Colonic mucosa (tissue), 4 donors: ENCODE measurements around the gene SEC14L6. TPM values are rescaled to one million over a fixed set of nuclear protein-coding genes. Genes with fewer than 3 reads are reported as not detected.

ENCODE experiments used
- DNase-seq: peaks from one replicate; pipeline ENCODE4 v3.0.0-alpha.2; 2020
- H3K27ac ChIP-seq: fragments of 200-600 bp; one replicate; pipeline ENCODE4 v1.8.0; 2021
- H3K27me3 ChIP-seq: fragments of 200-600 bp; one replicate; pipeline ENCODE4 v1.8.0; 2021
- H3K36me3 ChIP-seq: fragments of 200-600 bp; one replicate; pipeline ENCODE4 v1.8.0; 2021
- H3K4me1 ChIP-seq: fragments of 200-600 bp; one replicate; pipeline ENCODE4 v1.8.0; 2021; ENCODE audit warnings: mild to moderate bottlenecking
- H3K4me3 ChIP-seq: fragments of 200-600 bp; one replicate; pipeline ENCODE4 v1.8.0; 2021
- H3K9ac ChIP-seq, 2 donors: one replicate each; pipeline ENCODE4 v1.7.0; 2013; ENCODE audit warnings: control low read depth in 2 of 2, low read depth in 2 of 2, low read length in 2 of 2
- H3K9me3 ChIP-seq: fragments of 200-600 bp; one replicate; pipeline ENCODE4 v1.8.0; 2021
- CTCF ChIP-seq: fragments of 200-600 bp; IDR thresholded peaks from one replicate; pipeline ENCODE4 v1.8.0; 2022; ENCODE audit warnings: antibody characterized with exemption, mild to moderate bottlenecking
- intact Hi-C: fragments of 100-400 bp; cut with DNase I; formaldehyde crosslinking; loops from one replicate; pipeline ENCODE4 v1.14.1; 2022
- total RNA-seq, 2 donors: library from RNA; stranded (reverse); fragmentation: NEBNext Ultra II Directional in 1 of 2; extraction: Animal tissue kit (Norgen Biotek cat#: 25700) in 1 of 2; gene quantifications; one replicate each; pipeline ENCODE4 v1.2.1, GENCODE V29; 2021
- donor health status: healthy.
- donor health status: DM: no; HTN: no; CAD: no.
- donor health status: DM: no; HTN: no; CAD: no.

SEC14L6 gene
- total RNA-seq, 2 donors from 2014 or later, result not detected

DNA sequence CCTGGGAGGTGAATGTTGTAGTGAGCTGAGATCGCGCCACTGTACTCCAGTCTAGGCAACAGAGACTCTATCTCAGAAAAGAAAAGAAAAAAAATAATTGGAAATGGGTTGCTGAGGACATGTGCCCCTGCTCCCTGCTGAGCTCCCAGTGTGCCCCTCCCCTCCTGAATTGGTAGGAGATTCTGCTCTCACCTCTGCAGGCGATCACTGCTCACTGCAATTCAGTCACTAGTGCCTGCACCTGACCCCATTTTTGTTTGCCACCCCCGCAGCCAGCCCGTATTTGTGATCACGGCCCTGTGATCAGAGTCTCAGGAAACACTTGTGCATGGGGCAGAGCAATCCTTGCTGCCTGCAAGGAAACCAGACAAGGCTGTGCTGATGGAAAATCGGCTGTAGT, 58.4 kb downstream of the SEC14L6 start:
- TF ChIP-seq CTCF, result no peak
- DNase-seq, result no peak
- intact Hi-C loops, result loop anchor here (5.0 to 10.0 kb wide), 3 partner anchors 41 to 383 kb away; partner anchors contain the start of gene OSM
- no peaks in the 10 kb centered on the region for H3K36me3 ChIP-seq
- no peaks in the 10 kb centered on the region for H3K4me1 ChIP-seq
- no peaks in the 10 kb centered on the region for H3K27me3 ChIP-seq
- H3K9ac ChIP-seq, result no peak overlapping the region
- no peak overlapping the region for H3K4me3 ChIP-seq
- H3K27ac ChIP-seq, result no peak overlapping the region
- no peaks in the 10 kb centered on the region for H3K9me3 ChIP-seq

DNA sequence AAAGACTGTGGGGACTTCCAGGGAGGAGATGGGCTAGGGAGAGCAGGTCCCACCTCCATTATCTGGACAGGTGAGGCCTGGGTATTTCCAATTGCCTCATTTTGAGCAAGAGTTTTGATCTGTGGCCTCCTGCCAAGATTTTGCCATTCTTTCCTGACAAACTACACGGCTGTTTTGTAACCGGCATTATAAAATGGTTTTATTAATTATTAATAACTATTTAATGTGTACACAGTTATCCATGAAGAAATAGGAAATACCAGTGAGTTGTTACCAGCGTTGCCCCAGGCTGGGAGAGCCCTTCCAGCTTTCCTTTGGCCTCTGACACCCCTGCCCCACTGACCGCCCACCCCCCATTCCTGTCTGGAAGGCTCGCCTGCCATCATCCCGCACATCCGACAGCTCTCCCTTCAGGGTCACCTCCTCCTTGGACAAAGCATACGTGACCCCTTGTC, 59.9 kb downstream of the SEC14L6 start:
- no peak overlapping the region for H3K27ac ChIP-seq
- H3K27me3 ChIP-seq, result no peaks in the 10 kb centered on the region
- H3K4me1 ChIP-seq, result no peaks in the 10 kb centered on the region
- no peak for TF ChIP-seq CTCF
- no peak overlapping the region for H3K4me3 ChIP-seq
- no peaks in the 10 kb centered on the region for H3K9me3 ChIP-seq
- H3K9ac ChIP-seq, result no peak overlapping the region
- no peaks in the 10 kb centered on the region for H3K36me3 ChIP-seq
- no peak for DNase-seq
- intact Hi-C loops, result loop anchor here (5.0 to 10.0 kb wide), 3 partner anchors 39 to 382 kb away; partner anchors contain the start of gene OSM

GRCh38 chr22:30486118-30486517, 60.4 kb downstream of the SEC14L6 start:
- no peak overlapping the region for H3K4me3 ChIP-seq
- H3K9me3 ChIP-seq, result no peaks in the 10 kb centered on the region
- no peak for TF ChIP-seq CTCF
- no peak overlapping the region for H3K9ac ChIP-seq
- no peak for DNase-seq
- intact Hi-C loops, result loop anchor here (5.0 to 10.0 kb wide), 3 partner anchors 39 to 381 kb away; partner anchors contain the start of gene OSM
- no peaks in the 10 kb centered on the region for H3K27me3 ChIP-seq
- no peaks in the 10 kb centered on the region for H3K36me3 ChIP-seq
- no peak overlapping the region for H3K27ac ChIP-seq
- no peaks in the 10 kb centered on the region for H3K4me1 ChIP-seq

GRCh38 chr22:30485362-30485988, 61.1 kb downstream of the SEC14L6 start:
- Histone ChIP-seq H3K4me1 (no peaks in the 10 kb centered on the region), H3K36me3 (no peaks in the 10 kb centered on the region), H3K4me3 (no peak overlapping the region), H3K9ac (no peak overlapping the region), H3K27me3 (no peaks in the 10 kb centered on the region), H3K9me3 (no peaks in the 10 kb centered on the region), H3K27ac (no peak overlapping the region)
- DNase-seq, result peak; percentile 68
- TF ChIP-seq CTCF, result peak; percentile 99
- intact Hi-C loops, result loop anchor here (2.0 to 10.0 kb wide), 4 partner anchors 38 to 381 kb away; partner anchors contain the start of gene OSM

- no peak overlapping the region for H3K9ac ChIP-seq
- no peak for DNase-seq
- no peaks in the 10 kb centered on the region for H3K9me3 ChIP-seq
- no peak overlapping the region for H3K4me3 ChIP-seq
- no peaks in the 10 kb centered on the region for H3K4me1 ChIP-seq
- TF ChIP-seq CTCF, result no peak
- no peak overlapping the region for H3K27ac ChIP-seq
- no peaks in the 10 kb centered on the region for H3K36me3 ChIP-seq
- H3K27me3 ChIP-seq, result no peaks in the 10 kb centered on the region
- intact Hi-C loops, result loop anchor here (10.0 kb wide), 2 partner anchors 218 to 378 kb away; partner anchors contain the start of gene OSM
Measured at GRCh38 chr22:30483169-30483568, 63.4 kb downstream of the SEC14L6 start.
